Measurements from ENCODE around the gene RAB5A.
A peak's percentile ranks its signal among the peaks of the same experiment; 100 is the strongest.
"Not testable (repeated sequence)": the region's sequence is repeated elsewhere in the genome, so short reads cannot be mapped to it uniquely, and the experiment has no call there.

Gene RAB5A, protein sequence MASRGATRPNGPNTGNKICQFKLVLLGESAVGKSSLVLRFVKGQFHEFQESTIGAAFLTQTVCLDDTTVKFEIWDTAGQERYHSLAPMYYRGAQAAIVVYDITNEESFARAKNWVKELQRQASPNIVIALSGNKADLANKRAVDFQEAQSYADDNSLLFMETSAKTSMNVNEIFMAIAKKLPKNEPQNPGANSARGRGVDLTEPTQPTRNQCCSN

DNA sequence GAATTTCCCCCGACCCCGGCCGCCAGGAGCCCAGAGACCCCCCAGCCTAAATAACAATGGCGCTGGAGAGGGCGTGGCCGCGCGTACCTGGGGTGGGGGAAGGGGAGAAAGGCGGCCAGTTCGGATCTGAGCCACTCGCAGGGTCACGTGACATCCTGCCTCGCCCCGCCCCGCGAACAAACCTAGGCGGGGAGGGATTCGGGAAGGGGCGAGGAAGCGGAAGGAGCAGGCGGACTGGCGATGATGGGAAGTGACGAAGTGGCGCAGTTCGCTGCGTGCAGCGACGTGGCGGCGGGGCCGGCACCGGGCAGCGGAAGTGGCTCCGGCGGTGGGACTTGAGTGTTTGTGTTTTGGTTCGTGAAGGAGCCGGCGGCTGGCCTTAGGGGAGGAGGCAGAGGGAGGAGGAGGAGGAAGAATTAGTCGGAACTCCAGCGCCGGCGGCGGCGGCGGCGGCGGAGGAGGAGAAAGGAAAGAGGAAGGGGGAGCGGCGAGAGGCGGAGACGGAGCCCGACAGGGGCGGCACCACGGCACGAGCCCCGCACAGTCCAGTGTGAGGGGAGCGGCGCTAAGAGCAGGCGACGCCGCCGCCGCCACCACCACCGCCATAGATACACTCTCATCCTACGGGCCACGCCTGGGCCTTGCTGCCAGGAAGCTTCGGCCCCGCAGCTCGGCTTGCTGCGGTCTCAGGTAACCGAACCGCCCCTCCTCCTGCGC is at the start of gene RAB5A:
Gene RAB5A, plus strand, starts transcription at position 266 of the 717 bp plus-strand sequence. CDS start 3,802 bp downstream, outside the sequence.
- DNase-seq, result peak; percentile 98

DNA sequence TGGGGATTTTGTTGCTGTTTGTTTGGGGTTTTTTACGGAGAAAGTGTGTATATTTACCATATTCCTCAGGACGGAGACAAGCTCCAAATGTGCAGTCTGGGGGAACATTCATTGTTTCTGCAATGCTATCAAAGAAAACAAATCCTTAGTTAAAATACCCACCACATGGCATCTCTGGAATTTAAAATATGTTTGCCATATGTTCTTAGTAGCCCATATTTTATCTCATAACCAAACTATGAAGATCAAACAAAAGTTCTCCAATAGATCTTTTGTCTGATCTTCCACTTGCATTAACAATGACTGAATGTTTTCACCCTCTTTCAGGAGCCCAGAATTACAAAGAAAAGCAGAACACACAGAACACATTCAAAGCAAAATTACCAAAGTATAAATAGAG is 48.2 kb upstream of the RAB5A start:
- DNase-seq, result no peak

DNA sequence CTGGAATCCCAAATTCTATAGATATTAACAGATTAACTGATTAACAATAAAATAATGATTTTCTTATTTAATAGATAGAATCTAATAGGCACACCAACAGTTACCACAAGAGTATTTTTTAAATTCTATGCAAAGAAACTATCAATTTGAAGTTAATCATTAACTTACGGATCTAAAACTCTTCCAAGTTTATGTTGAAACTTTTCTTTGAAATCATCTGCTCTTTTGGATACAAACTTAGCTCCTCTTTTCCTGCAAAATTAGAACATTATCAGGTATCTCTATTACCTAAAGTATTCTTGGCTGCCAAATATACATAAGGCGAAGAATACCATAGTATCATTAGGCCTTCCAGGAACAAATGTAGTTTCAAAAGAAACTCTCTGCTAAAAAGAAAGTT is 47.6 kb upstream of the RAB5A start:
- DNase-seq, result no peak

DNA sequence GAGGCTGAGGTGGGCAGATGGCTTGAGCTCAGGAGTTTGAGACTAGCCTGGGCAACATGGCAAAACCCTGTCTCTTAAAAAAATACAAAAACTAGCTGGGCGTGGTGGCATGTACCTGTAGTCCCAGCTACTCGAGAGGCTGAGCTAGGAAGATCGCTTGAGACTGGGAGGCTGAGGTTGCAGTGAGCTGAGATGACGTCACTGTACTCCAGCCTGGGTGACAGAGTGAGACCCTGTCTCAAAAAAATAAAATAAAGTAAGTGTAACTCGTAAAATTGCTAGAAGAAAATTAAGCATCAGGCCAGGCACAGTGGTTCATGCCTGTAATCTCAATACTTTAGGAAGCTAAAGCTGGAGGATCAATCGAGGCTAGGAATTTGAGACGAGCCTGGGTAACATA is 47.1 kb upstream of the RAB5A start:
- not testable (repeated sequence) for DNase-seq

DNA sequence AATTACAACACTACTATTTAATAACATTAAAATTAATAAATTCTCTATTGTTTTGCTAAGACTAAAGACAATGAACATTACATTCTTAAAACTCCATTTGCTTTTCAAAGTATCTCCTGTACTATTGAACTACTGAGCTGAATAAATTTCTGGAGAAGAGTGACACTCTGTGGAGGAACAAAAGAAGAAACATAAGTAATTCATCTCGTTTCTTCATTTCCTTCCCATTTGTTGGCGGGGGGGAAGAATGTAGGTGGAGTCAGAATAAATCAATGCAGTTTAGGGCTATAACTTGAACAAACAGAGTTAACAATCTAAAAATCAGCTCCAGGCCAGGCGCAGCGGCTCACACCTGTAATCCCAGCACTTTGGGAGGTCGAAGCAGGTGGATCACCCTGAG is 45.6 kb upstream of the RAB5A start:
- DNase-seq, result no peak

DNA sequence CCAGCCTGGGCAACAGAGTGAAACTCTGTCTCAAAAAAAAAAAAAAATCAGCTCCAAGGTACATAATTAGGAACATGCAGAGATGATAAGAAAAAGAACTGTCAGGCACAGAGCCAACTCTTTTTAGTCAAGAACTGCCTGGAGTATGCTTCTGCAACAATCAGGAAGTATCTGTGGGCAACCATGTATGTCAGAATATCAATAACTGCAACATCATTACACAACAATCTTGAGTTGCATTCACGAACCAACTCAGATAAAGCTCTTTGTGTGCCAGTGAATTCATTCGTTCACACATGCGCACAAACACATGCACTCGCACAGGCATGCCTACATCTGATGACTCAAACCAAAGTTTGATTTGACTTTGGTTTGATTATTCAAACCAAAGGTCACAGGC is 45.0 kb upstream of the RAB5A start:
- DNase-seq, result no peak

DNA sequence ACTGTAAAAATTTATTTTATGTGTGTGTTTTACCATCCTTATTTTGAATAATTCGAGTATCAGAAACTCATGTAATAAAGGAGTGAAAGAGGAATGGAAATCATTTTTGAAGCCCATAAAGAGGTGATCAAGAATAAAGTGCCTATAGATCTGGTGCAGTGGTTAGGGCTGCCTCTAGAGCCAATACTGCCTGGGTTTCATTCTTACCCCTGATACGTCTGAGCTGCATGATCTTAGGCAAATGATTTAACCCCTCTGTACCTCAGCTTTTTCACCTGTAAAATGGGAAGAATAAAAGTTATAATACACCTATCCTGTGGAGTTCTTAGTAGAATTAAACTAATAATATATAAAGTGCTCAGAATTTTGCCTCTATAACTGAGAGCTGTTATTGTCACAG is 43.2 kb upstream of the RAB5A start:
- DNase-seq, result no peak

DNA sequence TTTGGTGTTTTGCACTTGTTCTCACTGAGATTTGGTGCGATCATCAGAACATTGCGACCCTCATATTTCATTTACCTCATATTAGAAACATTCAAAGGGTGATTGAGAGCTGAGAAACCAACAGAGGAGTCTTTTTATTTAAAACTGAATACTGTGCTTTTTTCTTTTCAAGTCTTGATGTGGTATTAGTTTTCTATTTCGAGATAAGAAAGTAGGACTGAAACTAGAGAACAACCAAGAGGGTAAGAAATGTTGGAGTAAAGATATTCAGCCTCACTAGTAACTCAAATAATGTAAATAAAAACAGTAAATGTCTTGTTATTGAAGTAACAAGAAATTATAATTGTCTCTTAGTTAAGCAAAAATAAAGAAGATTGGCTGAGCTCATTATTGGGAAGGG is 39.4 kb upstream of the RAB5A start:
- no peak for DNase-seq

DNA sequence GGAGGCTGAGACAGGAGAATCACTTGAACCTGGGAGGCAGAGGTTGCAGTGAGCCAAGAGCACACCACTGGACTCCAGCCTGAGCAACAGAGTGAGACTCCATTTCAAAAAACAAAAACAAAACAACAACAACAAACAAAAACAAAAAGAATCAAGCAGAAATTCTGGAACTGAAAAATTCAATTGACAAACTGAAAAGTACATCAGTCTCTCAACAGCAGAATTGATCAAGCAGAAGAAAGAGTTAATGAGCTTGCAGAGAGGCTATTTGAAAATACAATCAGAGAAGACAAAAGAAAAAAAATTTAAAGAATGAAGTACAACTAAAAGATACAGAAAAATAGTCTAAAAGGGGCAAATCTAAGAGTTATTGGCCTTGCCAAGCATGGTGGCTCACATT is 35.4 kb upstream of the RAB5A start:
- no peak for DNase-seq

DNA sequence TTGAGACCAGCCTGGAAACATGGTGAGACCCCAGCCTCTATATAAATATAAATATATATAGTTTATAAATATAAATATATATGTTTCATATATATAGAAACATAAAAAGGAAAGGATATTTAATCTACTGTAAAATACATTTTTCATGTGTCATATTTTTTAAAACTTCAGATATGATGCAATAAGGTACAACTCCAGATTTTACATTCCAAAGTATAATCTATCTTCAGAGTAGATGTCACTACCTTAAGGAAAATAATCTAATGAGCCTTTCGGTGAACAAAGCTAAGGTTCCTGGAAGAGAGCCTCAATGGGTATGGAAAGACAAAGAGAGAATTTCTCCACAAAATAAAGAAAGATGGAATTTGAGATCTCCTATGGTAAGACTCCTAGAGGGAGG is 29.7 kb upstream of the RAB5A start:
- DNase-seq, result no peak

DNA sequence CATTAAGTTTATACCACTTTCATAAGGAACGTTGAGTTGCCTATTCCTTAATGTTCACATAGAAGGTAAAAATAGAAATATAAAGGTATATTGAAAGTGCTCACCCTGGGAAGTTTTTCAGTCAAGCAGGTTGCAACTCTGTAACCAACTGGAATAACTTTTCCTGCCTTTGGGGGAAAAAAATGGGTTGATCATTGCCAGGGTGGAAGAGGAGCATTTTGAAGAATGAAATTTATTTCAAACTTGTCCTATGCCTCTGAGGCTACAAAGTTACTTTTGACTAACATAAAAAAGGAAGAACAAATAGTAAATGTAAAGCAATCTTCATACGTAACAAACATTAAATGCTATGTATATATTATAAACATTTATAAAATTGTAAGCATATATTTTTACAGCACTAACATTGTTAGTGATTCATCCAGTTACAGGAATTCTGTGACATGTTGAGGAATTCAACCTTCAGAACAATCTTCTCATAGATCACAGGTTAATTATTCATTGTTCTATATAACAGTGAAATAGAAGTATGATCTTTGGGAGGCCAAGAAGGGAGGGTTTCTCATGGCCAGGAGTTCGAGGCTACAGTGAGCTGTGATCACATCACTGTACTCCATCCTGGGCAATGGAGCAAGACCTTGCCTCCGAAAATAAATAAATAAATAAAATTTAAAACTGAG is 26.4 kb upstream of the RAB5A start:
- DNase-seq, result no peak

DNA sequence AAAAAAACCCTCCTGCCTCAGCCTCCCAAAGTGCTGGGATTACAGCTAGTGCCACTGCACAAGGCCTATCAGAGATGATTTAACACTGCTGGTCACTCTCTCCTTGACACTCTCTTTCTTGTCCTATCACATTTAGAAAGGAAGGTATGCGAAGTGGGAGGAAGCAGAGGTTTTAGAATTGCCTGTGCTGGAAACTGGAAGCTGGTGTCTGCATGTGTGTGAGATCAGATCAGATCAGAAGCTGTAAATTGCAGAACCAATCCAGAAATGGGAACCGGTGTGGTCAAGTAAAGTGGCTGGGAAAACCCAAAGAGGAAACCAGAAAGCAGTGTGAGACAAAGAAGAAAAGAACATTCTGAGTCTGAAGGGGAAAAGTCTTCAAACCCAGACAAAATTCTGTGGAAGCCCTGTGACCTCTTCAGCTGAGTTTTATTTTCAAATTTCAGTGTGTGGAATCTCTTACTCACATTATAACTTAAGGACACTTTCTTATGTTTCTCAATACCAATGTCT is 15.7 kb upstream of the RAB5A start:
- peak; percentile 38 for DNase-seq

DNA sequence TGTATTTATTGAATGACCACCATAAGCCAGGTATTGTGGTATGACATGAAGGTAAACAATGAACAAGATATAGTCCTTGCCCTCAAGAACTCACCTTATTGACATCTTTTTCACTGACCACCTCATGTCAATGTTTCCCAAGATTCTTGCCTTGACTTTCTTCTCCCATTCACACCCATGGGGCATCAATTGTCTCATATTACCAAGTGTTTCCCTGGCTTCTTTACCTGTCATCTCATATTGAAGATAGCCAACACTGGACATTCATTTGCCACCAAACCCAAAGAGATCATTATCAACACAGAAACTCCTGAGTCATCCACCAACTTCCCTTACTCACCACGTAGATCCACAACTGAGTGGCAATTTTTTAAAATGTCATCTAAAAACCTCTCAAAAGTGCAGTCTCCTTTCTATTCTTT is 15.1 kb upstream of the RAB5A start:
- DNase-seq, result no peak

DNA sequence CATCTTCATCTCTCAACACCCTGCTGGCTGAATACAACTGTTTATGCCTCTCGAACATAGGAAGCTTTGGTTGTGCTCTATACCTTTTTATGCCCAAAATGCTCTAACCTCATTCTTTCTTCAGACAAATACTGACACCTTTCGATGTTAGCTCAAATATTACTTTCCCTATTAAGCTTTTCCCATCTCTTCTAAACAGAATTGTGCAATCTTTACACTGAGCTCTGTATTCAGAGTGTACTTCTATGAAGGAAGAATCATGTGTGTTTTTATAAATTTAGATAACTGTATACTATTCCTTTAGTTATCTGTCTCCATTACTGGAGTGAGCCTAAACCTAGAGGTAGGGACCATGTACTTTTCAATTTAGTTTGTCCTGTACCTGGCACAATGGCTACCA is 14.5 kb upstream of the RAB5A start:
- no peak for DNase-seq

DNA sequence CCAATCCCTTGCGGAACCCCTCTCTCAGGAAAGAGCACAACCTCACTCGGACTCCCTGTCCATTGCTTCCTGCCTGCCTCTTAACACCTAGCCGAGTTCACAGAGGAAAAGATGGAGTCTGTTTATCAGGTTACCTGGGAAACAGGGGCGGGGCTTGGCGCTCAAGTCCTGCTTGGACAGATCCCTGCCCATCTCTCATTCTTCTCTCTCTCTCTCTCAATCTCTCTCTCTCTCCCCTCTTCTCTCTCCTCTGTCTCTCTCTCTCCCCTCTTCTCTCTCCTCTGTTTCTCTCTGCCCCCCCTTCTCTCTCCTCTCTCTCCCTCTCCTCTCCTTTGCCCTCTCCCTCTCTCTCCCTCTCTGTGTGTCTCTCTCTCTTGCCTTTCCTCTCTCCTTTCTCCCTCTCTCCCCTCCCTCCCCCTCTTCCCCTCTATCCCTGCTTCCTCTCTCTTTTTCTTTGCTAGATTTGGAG is 12.8 kb upstream of the RAB5A start, which contains the start of gene EFHB:
Gene EFHB, minus strand, starts transcription at position 120 of the 469 bp plus-strand sequence. CDS start 199 bp downstream, outside the sequence.
- DNase-seq, result no peak

DNA sequence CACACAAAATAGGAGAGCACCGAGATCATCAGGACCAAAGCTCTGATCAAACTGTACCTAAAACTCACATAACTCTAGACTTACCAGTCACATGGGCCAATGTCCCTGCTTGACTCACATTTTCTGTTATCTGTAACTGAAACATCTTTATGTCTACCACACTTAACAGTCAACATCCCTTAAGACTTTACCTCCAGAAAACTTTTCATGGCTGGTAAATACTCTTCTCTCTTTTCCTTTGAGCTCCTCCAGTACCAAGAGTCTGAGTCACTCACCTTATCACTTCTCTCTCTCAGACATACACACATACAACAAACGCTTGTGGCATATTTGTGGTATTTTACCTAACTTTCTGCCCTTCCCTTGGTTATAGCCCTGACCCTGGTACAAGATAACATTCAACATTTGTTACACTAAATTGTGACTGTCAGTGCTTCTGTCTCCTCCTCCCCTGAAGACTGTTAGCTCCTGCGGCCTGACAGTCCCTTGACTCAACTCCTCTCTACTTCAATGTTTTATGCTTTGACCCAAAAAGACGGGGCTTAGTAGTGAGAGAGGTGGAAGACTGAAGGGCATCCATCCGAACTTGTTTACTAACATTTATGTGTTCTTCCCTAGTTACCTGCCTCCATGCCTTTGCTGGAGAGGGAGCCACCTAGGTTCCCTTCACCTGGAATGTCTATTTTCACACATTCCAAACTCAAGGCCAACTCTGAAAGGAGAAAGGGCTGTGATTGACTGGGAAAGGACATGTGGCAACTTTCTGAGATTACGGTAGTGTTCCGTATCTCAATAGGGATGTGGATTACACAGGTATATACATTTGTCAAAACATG is 9.2 kb upstream of the RAB5A start:
- DNase-seq, result no peak

DNA sequence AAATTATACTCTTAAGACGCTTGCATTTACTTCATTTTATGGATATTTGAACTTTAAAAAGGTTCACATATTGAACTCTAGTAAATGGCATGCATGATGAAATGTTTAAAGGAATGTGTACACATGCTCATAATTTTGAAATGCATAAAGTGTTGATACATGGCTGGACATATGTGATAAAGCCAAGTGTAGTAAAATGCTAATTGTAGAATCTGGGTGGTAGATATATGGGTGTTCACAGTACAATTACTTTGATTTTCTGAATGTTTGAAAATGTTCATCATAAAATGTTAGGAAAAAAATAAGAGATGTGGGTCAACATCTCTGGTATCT is 8.6 kb upstream of the RAB5A start:
- DNase-seq, result no peak

DNA sequence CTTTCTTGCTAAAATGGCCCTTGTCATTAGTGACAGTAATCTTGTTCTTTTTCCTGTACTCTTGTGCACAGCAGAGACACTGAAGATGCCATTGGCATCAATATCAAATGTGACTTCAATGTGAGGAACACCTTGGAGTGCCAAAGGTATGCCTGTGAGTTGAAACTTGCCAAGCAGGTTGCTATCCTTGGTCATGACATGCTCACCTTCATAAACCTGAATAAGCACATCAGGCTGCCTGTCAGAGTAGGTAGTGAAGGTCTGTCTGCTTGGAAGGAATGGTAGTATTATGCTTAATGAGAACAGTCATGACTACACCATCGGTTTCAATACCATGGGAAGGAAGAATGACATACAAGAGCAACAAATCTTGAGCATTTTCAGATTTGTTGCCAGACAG is 6.3 kb upstream of the RAB5A start:
- DNase-seq, result no peak

DNA sequence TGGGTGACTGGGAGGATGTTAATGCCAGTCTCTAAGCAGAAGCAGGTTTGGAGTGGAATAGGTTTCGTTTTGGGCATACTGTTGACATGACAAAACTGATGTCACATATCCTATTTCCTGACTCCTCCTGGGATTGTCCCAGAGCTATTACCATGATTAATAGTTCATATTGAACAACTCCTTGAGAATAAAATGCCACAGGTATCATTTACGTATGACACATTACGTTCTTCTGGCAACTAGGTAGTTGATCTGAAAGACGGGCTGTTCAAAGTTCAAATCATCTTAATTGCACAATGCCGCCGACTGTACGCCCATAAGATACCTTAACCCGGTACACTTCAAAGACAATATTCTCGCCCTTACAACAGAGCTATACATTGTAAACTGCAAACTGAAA is 1.4 kb upstream of the RAB5A start:
- DNase-seq, result no peak

DNA sequence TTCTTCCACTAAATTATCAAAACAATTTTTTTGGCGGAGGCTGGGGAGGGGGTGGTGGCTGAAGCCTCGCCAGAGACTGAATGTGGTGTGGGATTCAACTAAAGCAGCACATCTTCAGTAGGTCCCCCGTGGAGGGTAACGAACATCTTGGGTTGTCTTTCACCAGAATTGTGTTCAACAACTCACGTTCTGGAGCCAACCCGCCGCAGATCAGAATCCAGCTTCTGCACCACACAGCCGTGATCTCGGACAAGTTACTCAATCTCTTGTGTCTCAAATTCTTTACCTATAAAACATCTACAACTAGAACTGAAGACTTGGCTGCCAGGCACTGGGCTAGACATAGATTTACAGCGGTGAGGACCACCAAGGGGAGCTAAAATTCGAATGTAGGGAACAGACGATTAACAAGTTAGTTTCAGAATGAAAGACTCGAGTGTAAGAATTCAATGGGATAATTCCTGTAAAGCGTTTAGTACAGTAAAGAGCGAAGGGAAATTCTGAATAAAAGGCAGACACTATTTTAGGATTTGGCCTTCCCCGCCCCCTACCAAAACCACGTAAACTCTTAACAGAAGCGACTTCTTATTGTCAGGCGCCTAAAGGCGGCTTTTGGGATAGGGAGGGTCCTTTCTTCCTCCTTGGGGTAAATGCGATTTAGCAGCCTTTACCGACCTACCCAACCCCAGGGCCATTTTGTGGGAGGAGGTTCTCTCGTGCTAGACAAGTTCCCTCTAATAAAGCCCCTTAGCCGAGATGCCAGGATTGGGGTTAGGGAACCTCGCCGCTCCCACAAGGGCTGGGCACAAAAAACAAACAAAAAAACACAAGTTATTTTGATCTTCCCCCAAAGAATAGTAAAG is 697 bp upstream of the RAB5A start:
- DNase-seq, result no peak

DNA sequence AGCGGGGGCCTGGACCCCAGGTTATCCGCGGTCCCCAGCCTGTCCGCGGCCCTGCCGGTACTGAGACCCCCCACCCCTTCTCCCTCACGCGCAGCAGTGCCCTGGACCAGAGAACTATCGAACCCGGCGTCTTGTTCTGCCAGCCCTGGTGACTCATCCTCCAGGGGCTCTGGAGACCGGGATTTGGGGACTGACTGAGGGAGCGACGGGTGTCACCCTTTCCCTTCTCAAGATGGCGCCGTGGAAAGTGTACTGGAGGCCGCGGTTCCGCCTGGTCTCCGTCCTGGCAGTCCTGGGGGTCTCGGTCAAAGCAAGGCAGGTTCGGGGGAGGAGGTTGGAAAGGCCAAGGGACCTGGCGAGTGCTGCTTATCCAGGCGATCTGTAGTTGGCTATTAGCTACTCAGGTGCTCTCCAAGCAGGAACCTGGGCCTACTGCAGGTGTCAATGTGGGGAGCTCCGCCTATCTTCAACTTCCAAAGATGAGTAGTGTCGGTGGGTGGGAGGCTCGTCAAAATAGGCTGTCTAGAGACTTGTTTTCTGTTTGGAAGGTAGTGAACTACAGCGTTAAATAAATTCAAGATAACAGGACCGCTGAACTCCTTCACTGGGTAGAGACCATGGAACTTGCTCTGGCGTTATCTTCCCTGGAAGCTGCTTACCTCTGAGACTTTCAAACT is 790 bp downstream of the RAB5A start:
- DNase-seq, result peak; percentile 54

All from CD4-positive, alpha-beta T cell treated with Interleukin-15 for 1 hour (primary cell).